ENCODE data around the gene CENPV. TPM values are rescaled to one million over a fixed set of nuclear protein-coding genes. Genes with fewer than 3 reads are reported as not detected.

Gene CENPV
- total RNA-seq, 1 experiment from 2014 or later: 64.6 TPM

DNA sequence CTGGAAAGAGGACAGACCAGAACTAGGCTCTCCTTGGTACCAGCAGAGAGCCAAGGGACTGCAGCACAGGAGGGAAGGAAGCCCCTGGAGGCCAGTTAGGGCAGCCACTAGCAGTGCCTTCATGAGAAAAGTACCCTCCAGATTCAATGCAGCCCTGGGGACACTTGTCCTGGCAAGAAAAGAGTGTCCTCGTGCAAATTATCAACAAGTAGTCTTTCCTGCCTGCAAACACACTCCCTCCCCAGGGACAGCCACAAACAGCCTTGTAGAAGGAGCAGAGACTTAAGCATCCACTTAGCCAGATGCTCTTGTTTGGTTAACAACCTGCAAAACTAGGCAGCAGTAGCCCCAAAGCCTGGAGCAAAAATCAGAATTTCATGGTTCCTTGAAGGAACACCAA is 24.3 kb downstream of the CENPV start:
- Histone ChIP-seq H3K9me3 (ENCODE audit: control insufficient read depth, insufficient read depth, low read depth, low read length) (no peaks in the 10 kb centered on the region), H3K4me3 (ENCODE audit: low read depth in 2 of 2, low read length in 2 of 2) (no peak overlapping the region), H3K27ac (ENCODE audit: low read length) (peak overlapping the region; percentile 64), H3K27me3 (ENCODE audit: control insufficient read depth, insufficient read depth, low read length) (no peaks in the 10 kb centered on the region), H3K4me1 (ENCODE audit: control insufficient read depth, insufficient read depth, low read length) (peaks cover 33% of the 10 kb centered on the region), H3K36me3 (ENCODE audit: control insufficient read depth, insufficient read depth, low read length) (no peaks in the 10 kb centered on the region)
- ChIA-PET CTCF (no interaction called here), POLR2A (no interaction called here)
- ATAC-seq (peak; percentile 33), DNase-seq (ENCODE audit: low read depth, low spot score) (no peak)
- no peak for TF ChIP-seq TCF7L2 (IDR thresholded peaks at IDR 0.05; ENCODE audit: low read depth, low read length)
- TF ChIP-seq, protein P1, sequence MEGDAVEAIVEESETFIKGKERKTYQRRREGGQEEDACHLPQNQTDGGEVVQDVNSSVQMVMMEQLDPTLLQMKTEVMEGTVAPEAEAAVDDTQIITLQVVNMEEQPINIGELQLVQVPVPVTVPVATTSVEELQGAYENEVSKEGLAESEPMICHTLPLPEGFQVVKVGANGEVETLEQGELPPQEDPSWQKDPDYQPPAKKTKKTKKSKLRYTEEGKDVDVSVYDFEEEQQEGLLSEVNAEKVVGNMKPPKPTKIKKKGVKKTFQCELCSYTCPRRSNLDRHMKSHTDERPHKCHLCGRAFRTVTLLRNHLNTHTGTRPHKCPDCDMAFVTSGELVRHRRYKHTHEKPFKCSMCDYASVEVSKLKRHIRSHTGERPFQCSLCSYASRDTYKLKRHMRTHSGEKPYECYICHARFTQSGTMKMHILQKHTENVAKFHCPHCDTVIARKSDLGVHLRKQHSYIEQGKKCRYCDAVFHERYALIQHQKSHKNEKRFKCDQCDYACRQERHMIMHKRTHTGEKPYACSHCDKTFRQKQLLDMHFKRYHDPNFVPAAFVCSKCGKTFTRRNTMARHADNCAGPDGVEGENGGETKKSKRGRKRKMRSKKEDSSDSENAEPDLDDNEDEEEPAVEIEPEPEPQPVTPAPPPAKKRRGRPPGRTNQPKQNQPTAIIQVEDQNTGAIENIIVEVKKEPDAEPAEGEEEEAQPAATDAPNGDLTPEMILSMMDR (IDR thresholded peaks at IDR 0.05): no peak
- no peak for TF ChIP-seq POLR2AphosphoS5 (IDR thresholded peaks at IDR 0.05; ENCODE audit: low read depth, low read length)
- TF ChIP-seq SIN3A (IDR thresholded peaks at IDR 0.05; ENCODE audit: borderline replicate concordance, insufficient read depth, low read depth, low read length): no peak
- no peak for TF ChIP-seq REST (IDR thresholded peaks at IDR 0.05; ENCODE audit: insufficient read depth in 1 of 2, low read depth in 2 of 2, low read length in 1 of 2)
- no TSS peak for BruUV-seq (replicated peaks)
- in situ Hi-C loops (cut with HindIII; ENCODE audit: low pct_unique_long_range_greater_than_20kb, low sequenced_read_pairs) (no loop called here), intact Hi-C loops (cut with micrococcal nuclease; ENCODE audit: unreplicated experiment) (no loop called here)

DNA sequence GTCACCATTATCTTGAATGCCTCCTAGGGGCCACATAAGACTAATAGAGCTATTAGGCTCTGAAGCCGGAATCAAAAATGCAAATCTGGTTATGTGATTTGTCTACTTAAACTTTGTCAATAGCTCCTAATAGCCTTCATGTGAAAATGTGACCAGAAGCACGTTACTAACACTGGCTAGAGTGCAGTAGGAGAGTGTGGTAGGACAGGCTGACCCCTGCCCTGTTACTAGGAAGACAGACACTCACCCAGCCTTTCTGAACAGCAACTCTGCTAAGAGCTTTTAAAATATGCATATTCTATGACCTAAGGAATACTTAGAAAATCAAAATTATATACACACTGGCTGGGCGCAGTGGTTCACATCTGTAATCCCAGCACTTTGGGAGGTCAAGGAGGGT is 26.3 kb downstream of the CENPV start:
- Histone ChIP-seq H3K36me3 (ENCODE audit: control insufficient read depth, insufficient read depth, low read length) (no peaks in the 10 kb centered on the region), H3K4me3 (ENCODE audit: low read depth in 2 of 2, low read length in 2 of 2) (no peak overlapping the region), H3K4me1 (ENCODE audit: control insufficient read depth, insufficient read depth, low read length) (peaks cover 27% of the 10 kb centered on the region), H3K9me3 (ENCODE audit: control insufficient read depth, insufficient read depth, low read depth, low read length) (no peaks in the 10 kb centered on the region), H3K27me3 (ENCODE audit: control insufficient read depth, insufficient read depth, low read length) (no peaks in the 10 kb centered on the region), H3K27ac (ENCODE audit: low read length) (no peak overlapping the region)
- no peak for ATAC-seq
- in situ Hi-C loops (cut with HindIII; ENCODE audit: low pct_unique_long_range_greater_than_20kb, low sequenced_read_pairs) (no loop called here), intact Hi-C loops (cut with micrococcal nuclease; ENCODE audit: unreplicated experiment) (no loop called here)
- ChIA-PET POLR2A (no interaction called here), CTCF (no interaction called here)
- no peak for DNase-seq (ENCODE audit: low read depth, low spot score)
- no TSS peak for BruUV-seq (replicated peaks)
- TF ChIP-seq REST (IDR thresholded peaks at IDR 0.05; ENCODE audit: insufficient read depth in 1 of 2, low read depth in 2 of 2, low read length in 1 of 2) (no peak), POLR2AphosphoS5 (IDR thresholded peaks at IDR 0.05; ENCODE audit: low read depth, low read length) (no peak)

All from Panc1 (cell line).